Astrocyte of the spinal cord (primary cell): Measurements from ENCODE around the gene WIZ.

Source experiments
- DNase-seq: peaks from one replicate; pipeline ENCODE4 v3.0.0; 2011; ENCODE audit warnings: low read depth, low spot score
- H3K4me3 ChIP-seq: 2 replicates; pipeline ENCODE4 v1.5.1; 2011; ENCODE audit warnings: low read depth, mild to moderate bottlenecking, low read length, moderate library complexity
- CTCF ChIP-seq: IDR thresholded peaks from 2 replicates; pipeline ENCODE4 v1.5.1; 2012; ENCODE audit warnings: low read depth, mild to moderate bottlenecking, low read length, inconsistent platforms
- in situ Hi-C: cut with HindIII; loops from 2 replicates; pipeline ENCODE4 v1.10.0; 2017; ENCODE audit warnings: low sequenced_read_pairs

The WIZ gene

GRCh38 chr19:15443325-15443724, 6.4 kb downstream of the WIZ start:
- no peak for TF ChIP-seq CTCF
- no peak for DNase-seq
- H3K4me3 ChIP-seq, result no peak overlapping the region
- in situ Hi-C loops, result no loop called here

DNA sequence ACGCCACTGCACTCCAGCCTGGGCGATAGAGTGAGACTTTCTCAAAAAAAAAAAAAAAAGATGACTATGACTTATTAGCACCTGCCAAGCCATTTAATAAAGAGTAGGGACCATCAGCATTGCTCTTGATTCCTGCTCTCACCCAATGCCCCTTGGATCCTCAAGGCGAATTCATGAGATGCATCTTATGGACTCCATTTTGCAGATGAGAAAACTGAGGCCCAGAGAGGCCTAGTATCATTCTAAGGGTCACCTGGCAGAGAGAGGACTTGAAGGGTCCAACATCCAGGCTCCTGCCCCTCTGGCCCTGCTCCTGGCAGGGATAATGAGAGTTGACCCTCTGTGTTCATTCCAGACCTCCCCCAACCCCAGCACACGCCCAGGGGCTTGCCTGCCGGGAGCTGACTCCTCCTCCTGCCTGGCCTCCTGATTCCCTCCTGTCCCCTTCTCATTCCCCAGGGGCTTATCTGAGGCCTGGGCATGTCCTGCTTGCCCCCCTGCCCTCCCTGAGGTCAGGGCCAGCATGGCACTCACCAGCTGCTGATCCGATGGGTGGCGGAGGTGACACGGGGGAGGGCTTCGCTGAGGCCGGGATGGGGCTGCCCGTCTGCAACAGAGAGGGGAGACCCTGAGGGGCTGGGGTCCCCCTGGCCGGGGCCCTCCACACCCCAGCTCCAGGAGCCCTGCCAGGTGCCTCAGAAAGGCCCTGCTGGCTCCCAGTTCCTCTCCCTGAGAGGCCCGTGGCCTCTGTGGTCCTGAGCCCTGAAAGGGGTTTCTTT, 7.4 kb downstream of the WIZ start:
- DNase-seq, result no peak
- no peak for TF ChIP-seq CTCF
- in situ Hi-C loops, result no loop called here
- no peak overlapping the region for H3K4me3 ChIP-seq

DNA sequence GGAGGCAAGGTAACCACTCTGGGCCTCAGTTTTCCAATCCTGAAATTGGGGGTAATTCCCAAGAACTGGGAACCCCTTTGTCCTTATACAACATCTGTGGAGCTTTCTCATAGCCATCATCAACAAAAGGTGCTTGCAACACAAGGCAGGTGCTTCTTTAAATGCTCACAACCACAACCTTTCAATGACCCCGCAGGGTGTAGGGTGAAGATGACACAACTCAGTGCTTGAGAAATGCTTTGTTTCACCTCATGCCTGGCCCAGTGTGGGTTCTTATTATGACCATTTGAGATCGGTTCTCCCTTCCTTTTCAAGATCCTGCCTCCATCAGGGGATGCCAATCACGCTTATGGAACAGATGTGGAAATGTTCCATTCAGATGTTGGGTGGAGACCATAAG, 8.4 kb downstream of the WIZ start:
- no peak overlapping the region for H3K4me3 ChIP-seq
- no peak for TF ChIP-seq CTCF
- in situ Hi-C loops, result no loop called here
- no peak for DNase-seq

DNA sequence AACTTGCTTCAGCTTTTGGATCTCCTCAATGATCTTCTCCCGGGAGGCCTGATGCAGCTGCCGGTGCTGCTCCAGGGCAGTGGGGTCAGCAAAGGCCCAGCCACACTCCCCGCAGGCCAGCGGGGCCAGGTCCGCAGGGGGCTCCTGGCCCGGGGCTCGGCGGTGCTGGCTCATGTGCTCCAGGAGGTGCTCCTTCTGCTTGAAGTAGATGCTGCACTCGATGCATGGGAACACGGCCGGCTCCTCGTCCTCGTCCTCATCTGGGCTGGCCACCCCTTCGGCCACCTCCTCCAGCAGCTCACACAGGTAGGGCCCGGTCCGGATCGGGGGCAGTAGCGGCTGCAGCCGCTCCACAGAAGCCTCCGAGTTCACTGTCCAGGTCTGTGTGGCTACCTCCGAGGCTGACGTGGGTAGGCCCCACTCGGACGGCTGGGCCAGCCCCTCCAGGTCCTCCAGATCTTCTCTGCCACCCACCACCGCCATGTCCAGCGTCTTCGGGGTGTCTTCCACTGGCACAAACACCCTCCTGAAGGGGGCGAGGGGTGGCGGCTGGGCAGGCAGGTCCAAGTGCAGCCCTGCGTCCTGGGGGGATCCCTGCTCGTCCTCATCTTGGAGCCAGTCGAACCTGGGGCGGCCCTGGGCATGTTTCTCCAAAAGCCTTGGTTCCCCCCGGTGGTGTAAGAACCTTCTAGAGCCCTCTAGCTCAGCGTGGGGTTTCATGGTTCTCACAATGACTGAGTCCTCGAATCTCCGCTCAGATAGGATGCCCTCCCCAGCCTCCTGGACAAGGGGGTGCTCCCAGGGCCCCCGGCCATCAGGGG, 9.7 kb downstream of the WIZ start:
- in situ Hi-C loops, result no loop called here
- TF ChIP-seq CTCF, result no peak
- no peak for DNase-seq
- H3K4me3 ChIP-seq, result no peak overlapping the region

DNA sequence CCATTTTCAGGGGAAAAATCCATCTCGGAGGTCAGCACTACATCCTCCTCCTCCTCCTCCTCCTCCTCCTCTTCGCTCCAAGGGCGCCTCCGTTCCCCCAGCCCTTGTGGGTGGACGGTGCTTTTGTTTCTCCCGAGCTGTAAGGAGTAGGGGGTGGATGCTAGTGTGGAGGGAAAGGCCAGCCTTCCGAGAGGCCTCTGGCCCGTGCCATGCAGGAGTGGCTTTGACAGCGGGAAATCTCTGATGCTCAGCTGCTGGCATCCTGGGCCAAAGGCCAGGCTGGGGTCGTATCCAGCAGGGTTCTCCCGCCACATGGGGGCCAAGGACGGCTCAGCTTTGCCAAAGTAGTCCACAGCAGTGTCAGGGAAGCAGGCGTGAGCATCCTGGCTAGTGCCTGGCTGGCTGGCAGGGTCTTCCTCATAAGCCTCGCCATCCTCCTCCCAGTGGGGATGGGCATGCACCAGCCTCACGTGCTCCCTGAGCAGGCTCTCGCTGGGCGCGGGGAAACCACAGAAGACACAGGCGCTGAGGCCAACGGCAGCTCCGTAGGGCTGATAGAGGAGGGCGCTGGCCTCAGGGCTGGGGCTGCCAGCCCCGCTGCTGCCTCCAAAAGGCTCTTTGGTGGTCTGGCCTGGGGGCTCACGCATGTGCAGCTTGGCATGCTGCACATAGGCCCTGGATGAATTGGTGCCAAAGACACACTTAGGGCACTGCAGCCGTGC, 10.5 kb downstream of the WIZ start:
- no peak overlapping the region for H3K4me3 ChIP-seq
- in situ Hi-C loops, result no loop called here
- TF ChIP-seq CTCF, result no peak
- DNase-seq, result no peak

DNA sequence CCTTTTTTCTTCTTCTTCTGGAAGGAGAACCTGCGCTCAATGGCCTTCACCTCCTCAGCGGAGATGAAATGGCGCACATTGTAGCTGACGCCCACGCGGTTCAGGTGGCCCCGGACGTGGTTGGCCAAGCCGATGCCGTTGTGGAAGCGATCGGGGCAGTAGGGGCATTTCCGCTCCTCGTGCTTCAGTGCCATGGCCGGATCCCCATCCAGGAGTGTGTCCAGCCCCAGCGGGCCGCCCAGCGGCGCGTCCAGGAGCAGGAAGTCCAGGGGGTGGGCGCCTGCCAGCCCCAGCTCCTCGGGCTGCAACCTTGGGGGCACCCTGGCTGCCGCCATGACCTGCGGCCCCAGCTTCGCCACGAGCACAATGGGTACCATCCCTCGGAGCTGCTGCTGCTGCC, 11.2 kb downstream of the WIZ start:
- DNase-seq, result no peak
- TF ChIP-seq CTCF, result no peak
- no peak overlapping the region for H3K4me3 ChIP-seq
- in situ Hi-C loops, result no loop called here
